ENCODE data around the gene CNKSR2.

DNA sequence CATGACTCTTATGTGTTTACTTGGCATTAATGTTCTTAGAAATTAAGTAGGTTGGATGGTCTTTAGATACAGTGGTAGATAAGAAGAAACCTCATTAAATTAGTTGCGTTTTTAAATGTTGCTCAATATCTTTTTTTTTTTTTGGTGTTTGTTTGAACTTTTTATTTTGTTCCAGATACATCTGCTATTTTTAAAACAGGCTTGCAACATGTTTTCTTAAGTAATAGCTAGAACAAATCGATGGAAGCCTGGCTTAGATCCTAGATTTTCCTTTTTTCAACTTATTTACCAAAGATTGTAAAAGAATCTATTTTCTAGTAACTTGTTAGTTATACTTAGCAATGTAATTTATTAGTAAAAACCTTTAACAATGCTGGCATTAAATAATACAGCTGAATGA is 9.3 kb downstream of the CNKSR2 start:
- TF ChIP-seq, protein P1, sequence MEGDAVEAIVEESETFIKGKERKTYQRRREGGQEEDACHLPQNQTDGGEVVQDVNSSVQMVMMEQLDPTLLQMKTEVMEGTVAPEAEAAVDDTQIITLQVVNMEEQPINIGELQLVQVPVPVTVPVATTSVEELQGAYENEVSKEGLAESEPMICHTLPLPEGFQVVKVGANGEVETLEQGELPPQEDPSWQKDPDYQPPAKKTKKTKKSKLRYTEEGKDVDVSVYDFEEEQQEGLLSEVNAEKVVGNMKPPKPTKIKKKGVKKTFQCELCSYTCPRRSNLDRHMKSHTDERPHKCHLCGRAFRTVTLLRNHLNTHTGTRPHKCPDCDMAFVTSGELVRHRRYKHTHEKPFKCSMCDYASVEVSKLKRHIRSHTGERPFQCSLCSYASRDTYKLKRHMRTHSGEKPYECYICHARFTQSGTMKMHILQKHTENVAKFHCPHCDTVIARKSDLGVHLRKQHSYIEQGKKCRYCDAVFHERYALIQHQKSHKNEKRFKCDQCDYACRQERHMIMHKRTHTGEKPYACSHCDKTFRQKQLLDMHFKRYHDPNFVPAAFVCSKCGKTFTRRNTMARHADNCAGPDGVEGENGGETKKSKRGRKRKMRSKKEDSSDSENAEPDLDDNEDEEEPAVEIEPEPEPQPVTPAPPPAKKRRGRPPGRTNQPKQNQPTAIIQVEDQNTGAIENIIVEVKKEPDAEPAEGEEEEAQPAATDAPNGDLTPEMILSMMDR (IDR thresholded peaks at IDR 0.05; ENCODE audit: poor library complexity) = no peak
- no peak for TF ChIP-seq EZH2 (IDR thresholded peaks at IDR 0.05; ENCODE audit: borderline replicate concordance)
- no peak for TF ChIP-seq EZH2phosphoT487 (IDR thresholded peaks at IDR 0.05; ENCODE audit: low read depth, severe bottlenecking, unreplicated experiment)

Data from hepatocyte (in vitro differentiated cells).